Adrenal gland (tissue), 12 donors: Measurements from ENCODE around the gene RAPGEF3. TPM values are rescaled to one million over a fixed set of nuclear protein-coding genes. Genes with fewer than 3 reads are reported as not detected.

Experiments
- DNase-seq, 7 donors: peaks; one replicate each; pipeline ENCODE4 v3.0.0-alpha.2; 2019 to 2020
- H3K27ac ChIP-seq, 5 donors: fragments of 200-600 bp; sonication (generic) in 4 of 5; 1 replicate in 3 of 5; 2 replicates in 2 of 5; pipeline versions ENCODE4 v1.5.1 to v1.8.0; 2016 to 2020; ENCODE audit warnings: mild to moderate bottlenecking in 1 of 5
- H3K27me3 ChIP-seq: fragments of 200-600 bp; 2 replicates; pipeline ENCODE4 v1.8.0; 2021
- H3K36me3 ChIP-seq, 2 donors: fragments of 200-600 bp; replicated peaks in 1 of 2; 1 replicate in 1 of 2; 2 replicates in 1 of 2; pipeline versions ENCODE4 v1.5.1 to v1.8.0; 2018 to 2022
- H3K4me1 ChIP-seq, 2 donors: fragments of 200-600 bp; replicated peaks in 1 of 2; 1 replicate in 1 of 2; 2 replicates in 1 of 2; pipeline versions ENCODE4 v1.5.1 to v1.8.0; 2018 to 2021
- H3K4me3 ChIP-seq, 4 donors: fragments of 200-600 bp; sonication (generic) in 3 of 4; one replicate each; pipeline ENCODE4 v1.5.1; 2016 to 2018
- H3K9me3 ChIP-seq, 3 donors: fragments of 200-600 bp; sonication (generic) in 1 of 3; replicated peaks in 1 of 3; 1 replicate in 2 of 3; 2 replicates in 1 of 3; pipeline versions ENCODE4 v1.5.1 to v1.8.0; 2016 to 2021
- POLR2A ChIP-seq, 2 donors: fragments of 450-650 bp; IDR thresholded peaks; one replicate each; pipeline ENCODE4 v1.6.1; 2017; ENCODE audit warnings: antibody characterized with exemption in 2 of 2, mild to moderate bottlenecking in 2 of 2, moderate library complexity in 1 of 2
- WGBS, 4 donors: extraction: QIAGEN DNeasy Blood & Tissue Kit in 2 of 4; methylation state at CpG; one replicate each; pipeline versions ENCODE4 v1.1.5 to v1.1.7; 2013 to 2017; 5-methylcytosine and 5-hydroxymethylcytosine counted together
- intact Hi-C, 2 donors: fragments of 100-400 bp; cut with DNase I; formaldehyde crosslinking; loops; one replicate each; pipeline versions ENCODE4 v1.14.1 to v1.15.0; 2022 to 2023
- polyA plus RNA-seq, 3 donors: library from polyadenylated mRNA; stranded (reverse); fragments of 200-250 nt in 2 of 3; fragments of 350-450 nt in 1 of 3; fragmentation: Illumina TruSeq in 1 of 3; extraction: RNeasy Lipid Tissue Mini Kit (QIAGEN cat#74804) in 1 of 3; gene quantifications; one replicate each; pipeline ENCODE4 v1.2.3, GENCODE V29; 2013 to 2014
- total RNA-seq, 9 donors: library from RNA; depleted of rRNA in 4 of 9; stranded (reverse); fragments of >200 nt in 4 of 9; fragments of 120-200 nt in 1 of 9; fragmentation: NEBNext Ultra II Directional in 1 of 9; extraction: Animal tissue kit (Norgen Biotek cat#: 25700) in 1 of 9; gene quantifications; one replicate each; pipeline versions ENCODE4 v1.1.0 to v1.2.4, GENCODE V29; 2013 to 2023
- TF ChIP-seq, protein P1 (sequence below), 6 experiments: fragments of 450-650 bp in 4 of 6; fragments of 200-600 bp in 2 of 6; sonication (generic) in 1 of 6; IDR thresholded peaks; 1 replicate in 5 of 6; 2 replicates in 1 of 6; pipeline versions ENCODE4 v1.5.1 to v1.8.0; 2016 to 2021; ENCODE audit warnings: antibody characterized with exemption in 6 of 6, mild to moderate bottlenecking in 2 of 6, moderate library complexity in 1 of 6
- donor health status: healthy with polysubstance abuse.
- donor health status: Bipolar disorder and iron deficiency.
- donor health status: DM: yes; HTN: yes; CAD: no.
- donor health status: DM: no; HTN: no; CAD: no.
- donor health status: DM: no; HTN: no; CAD: no.
- donor health status: DM: yes; HTN: yes; CAD: no.

The RAPGEF3 gene
- total and polyA plus RNA-seq, 12 donors: 1.4 to 69.4 (median 9.3) TPM

DNA sequence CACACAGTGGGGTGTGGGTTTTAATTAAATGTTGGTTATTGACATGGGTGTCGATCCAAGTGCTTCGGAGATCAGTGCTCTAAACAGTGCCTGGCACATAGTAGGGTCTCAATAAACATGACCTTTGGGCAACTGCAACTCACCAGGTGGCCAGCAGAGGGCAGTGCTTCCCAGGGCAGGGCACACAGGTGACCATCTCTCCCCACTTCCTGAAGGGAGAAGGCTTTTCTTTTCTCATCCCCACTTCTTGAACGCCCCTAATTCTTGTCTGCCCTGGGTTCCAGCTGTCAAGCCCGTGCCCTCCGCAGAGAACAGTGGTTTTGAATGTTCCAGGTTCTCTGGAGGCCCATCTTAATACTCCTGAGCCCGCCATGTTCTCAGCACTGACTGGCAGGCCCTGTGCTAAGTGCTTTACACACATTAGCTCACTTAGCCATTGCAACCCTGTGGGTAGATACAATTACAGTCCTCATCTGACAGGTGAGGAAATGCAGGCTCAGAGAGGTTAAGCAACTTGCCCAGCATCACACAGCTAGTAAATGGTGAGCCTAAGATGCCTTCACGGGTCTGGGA, 16.3 kb downstream of the RAPGEF3 start:
- intact Hi-C loops: loop anchor here in 1 of 2 donors (2.0 to 10.0 kb wide), 3 partner anchors 35 to 202 kb away; no protein-coding TSS in a partner anchor

DNA sequence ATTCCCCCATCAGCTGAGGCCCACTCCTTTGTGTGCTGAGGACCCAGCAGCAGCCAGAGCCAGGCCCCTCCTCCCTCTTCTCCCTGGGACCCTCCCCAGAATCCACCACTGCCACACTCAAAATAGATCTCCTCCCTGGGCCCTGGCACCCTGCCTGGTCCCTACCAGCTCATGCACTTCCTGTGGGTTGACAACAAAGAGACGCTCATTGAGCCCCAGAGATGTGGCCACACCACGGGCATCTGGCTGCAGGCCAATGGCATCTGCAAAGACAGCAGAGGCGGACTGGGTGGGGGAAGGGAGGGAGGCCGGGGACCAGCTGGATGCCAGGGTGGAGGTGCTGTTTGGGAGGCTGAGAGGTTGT, 17.4 kb downstream of the RAPGEF3 start:
- H3K36me3 ChIP-seq: no peaks in the 10 kb centered on the region
- H3K27me3 ChIP-seq: no peaks in the 10 kb centered on the region
- no peak overlapping the region for H3K27ac ChIP-seq
- peak; percentile 60 to 85 (median 75) for DNase-seq
- WGBS, 4 donors: 15 to 41% (median 16%) methylated on average over 3 to 4 of the region's 4 CpGs
- intact Hi-C loops: loop anchor here in 1 of 2 donors (5.0 to 10.0 kb wide), 2 partner anchors 36 to 203 kb away; no protein-coding TSS in a partner anchor
- no peak overlapping the region for H3K4me3 ChIP-seq
- no peak for TF ChIP-seq POLR2A (IDR thresholded peaks at IDR 0.05)
- TF ChIP-seq, protein P1, sequence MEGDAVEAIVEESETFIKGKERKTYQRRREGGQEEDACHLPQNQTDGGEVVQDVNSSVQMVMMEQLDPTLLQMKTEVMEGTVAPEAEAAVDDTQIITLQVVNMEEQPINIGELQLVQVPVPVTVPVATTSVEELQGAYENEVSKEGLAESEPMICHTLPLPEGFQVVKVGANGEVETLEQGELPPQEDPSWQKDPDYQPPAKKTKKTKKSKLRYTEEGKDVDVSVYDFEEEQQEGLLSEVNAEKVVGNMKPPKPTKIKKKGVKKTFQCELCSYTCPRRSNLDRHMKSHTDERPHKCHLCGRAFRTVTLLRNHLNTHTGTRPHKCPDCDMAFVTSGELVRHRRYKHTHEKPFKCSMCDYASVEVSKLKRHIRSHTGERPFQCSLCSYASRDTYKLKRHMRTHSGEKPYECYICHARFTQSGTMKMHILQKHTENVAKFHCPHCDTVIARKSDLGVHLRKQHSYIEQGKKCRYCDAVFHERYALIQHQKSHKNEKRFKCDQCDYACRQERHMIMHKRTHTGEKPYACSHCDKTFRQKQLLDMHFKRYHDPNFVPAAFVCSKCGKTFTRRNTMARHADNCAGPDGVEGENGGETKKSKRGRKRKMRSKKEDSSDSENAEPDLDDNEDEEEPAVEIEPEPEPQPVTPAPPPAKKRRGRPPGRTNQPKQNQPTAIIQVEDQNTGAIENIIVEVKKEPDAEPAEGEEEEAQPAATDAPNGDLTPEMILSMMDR (IDR thresholded peaks at IDR 0.05): no peak
- no peaks in the 10 kb centered on the region for H3K9me3 ChIP-seq
- peaks cover 15 to 34% of the 10 kb centered on the region in 2 donors for H3K4me1 ChIP-seq

More for the DNA sequence above, 16.3 kb downstream of the RAPGEF3 start:
- H3K27me3 ChIP-seq: no peaks in the 10 kb centered on the region
- H3K4me3 ChIP-seq: no peak overlapping the region
- peaks cover 8 to 24% of the 10 kb centered on the region in 2 donors for H3K4me1 ChIP-seq
- no peak overlapping the region for H3K27ac ChIP-seq
- no peak for TF ChIP-seq POLR2A (IDR thresholded peaks at IDR 0.05)
- TF ChIP-seq, protein P1 (IDR thresholded peaks at IDR 0.05): peak; percentile 91 to 98 (median 94)
- 66 to 78% (median 68%) methylated on average over 7 of the region's 7 CpGs for WGBS, 4 donors
- no peaks in the 10 kb centered on the region for H3K36me3 ChIP-seq
- DNase-seq: peak in 6 of 7 donors; percentile 50 to 78 (median 61)
- no peaks in the 10 kb centered on the region for H3K9me3 ChIP-seq

DNA sequence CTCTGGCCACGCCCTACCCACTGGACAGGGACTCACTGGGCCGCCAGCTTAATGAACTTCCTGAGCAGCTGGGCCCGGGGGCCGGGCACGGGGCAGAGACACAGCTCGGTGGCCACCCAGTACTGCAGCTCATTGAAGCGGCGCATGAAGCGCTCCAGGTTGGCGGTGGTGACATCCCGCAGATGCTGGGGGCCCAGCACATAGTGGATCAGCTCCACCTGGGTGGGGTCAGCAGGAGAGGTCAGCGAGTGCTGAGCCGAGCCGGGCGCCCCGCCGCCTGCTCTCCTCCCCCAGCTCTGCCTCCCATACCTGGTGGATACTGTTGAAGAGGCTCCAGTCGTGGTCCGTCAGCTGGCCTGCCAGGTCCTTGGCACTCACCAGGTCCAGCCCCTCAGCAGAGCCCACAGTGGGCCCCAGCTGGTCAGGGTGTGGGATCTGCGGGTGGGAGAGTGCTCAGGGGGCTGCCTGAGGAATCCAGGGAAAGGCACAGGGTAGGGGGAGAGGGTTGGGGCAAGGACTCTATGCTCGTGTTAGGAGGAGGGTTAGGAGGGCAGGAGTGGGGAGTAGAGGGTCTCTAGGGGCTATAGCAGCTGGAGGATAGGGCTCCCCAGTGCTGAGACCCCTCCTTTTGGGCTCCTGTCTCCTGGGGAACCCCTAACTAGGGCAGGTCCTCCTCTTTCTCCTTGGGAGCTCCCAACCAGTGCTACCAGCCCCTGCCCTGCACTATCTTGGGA, 17.9 kb downstream of the RAPGEF3 start:
- Histone ChIP-seq H3K9me3 (no peaks in the 10 kb centered on the region), H3K4me1 (peaks cover 21 to 39% of the 10 kb centered on the region in 2 donors), H3K27ac (no peak overlapping the region), H3K27me3 (no peaks in the 10 kb centered on the region), H3K4me3 (no peak overlapping the region), H3K36me3 (no peaks in the 10 kb centered on the region)
- WGBS, 4 donors: 77 to 94% (median 86%) methylated on average over 12 to 21 of the region's 21 CpGs
- intact Hi-C loops: loop anchor here in 1 of 2 donors (5.0 to 10.0 kb wide), 2 partner anchors 37 to 204 kb away; no protein-coding TSS in a partner anchor
- no peak for DNase-seq
- TF ChIP-seq, protein P1 (IDR thresholded peaks at IDR 0.05): no peak
- TF ChIP-seq POLR2A (IDR thresholded peaks at IDR 0.05): no peak

DNA sequence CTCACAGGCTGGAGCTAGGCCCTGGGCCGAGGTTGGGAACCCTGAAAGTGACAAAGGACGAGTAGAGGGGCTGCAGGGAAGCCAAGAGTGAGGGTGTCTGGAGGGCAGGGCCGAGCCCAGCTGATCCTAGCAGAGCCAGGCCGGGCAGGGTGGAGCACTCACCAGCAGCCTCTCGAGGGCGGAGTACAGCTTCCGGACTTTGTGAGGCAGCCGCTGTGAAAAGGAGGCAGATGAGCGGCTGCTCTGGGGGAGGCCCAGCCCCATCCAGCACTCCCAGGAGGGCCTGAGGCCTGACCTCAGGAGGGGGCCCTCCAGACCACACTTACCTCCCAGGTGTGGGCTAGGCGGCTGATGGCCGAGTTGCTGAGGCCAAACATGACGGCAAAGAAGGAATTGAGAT, 18.7 kb downstream of the RAPGEF3 start:
- H3K27me3 ChIP-seq: no peaks in the 10 kb centered on the region
- H3K36me3 ChIP-seq: no peaks in the 10 kb centered on the region
- intact Hi-C loops: loop anchor here in 1 of 2 donors (5.0 to 10.0 kb wide), 2 partner anchors 37 to 205 kb away; no protein-coding TSS in a partner anchor
- TF ChIP-seq POLR2A (IDR thresholded peaks at IDR 0.05): no peak
- TF ChIP-seq, protein P1 (IDR thresholded peaks at IDR 0.05): no peak
- DNase-seq: no peak
- H3K4me3 ChIP-seq: no peak overlapping the region
- no peak overlapping the region for H3K27ac ChIP-seq
- H3K4me1 ChIP-seq: peaks cover 24 to 46% of the 10 kb centered on the region in 2 donors
- WGBS, 4 donors: 82 to 91% (median 86%) methylated on average over 4 to 12 of the region's 12 CpGs
- no peaks in the 10 kb centered on the region for H3K9me3 ChIP-seq
